ENCODE results near the gene TBCA. TPM values are rescaled to one million over a fixed set of nuclear protein-coding genes. Genes with fewer than 3 reads are reported as not detected.
"Not testable (repeated sequence)": the region's sequence is repeated elsewhere in the genome, so short reads cannot be mapped to it uniquely, and the experiment has no call there.

Gene TBCA
- total RNA-seq, 1 donor from 2014 or later, result 129 TPM

- no peak for DNase-seq (ENCODE audit: low read depth, low spot score)
Observed at GRCh38 chr5:77709993-77710685, 66.0 kb downstream of the TBCA start.

DNA sequence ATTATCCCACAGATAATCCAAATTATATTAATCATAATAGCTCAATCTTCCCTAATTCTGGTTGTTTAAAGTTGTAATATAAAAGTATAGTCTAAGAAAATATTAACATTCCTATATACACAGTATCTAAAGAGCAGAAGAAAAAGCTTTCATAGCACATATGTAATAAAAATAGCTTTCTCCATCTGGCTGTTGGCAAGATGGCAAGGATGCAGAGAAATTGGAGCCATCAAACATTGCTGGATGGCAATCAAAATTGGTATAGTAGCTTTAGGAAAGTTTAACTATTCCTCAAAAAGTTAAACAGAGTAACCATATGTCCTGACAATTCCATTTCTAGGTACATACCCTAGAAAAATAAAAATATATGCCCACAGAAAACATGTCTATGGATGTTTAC, 66.8 kb downstream of the TBCA start:
- no peak for DNase-seq (ENCODE audit: low read depth, low spot score)

GRCh38 chr5:77707791-77708190, 68.3 kb downstream of the TBCA start:
- DNase-seq (ENCODE audit: low read depth, low spot score), result no peak

GRCh38 chr5:77699569-77699968, 76.6 kb downstream of the TBCA start:
- DNase-seq (ENCODE audit: low read depth, low spot score), result not testable (repeated sequence)

- no peak for DNase-seq (ENCODE audit: low read depth, low spot score)
Observed at GRCh38 chr5:77698920-77699319, 77.2 kb downstream of the TBCA start.

DNA sequence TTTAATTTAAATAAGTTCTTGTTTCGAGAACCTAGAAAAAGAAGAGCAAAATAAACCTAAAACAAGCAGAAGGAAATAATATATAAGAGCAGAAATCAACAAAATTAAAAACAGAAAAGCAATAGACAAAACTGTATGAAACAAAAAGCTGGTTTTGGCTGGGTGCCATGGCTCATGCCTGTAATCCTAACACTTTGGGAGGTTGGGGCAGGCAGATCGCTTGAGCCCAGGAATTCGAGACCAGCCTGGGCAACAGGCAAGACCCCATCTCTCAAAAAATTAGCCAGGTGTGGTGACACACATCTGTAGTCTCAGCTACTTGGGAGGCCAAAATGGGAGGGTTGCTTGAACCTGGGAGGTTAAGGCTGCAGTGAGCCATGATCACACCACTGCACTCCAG, 78.4 kb downstream of the TBCA start:
- no peak for DNase-seq (ENCODE audit: low read depth, low spot score)

GRCh38 chr5:77696120-77696519, 80.0 kb downstream of the TBCA start:
- DNase-seq (ENCODE audit: low read depth, low spot score), result no peak

GRCh38 chr5:77693913-77694312, 82.2 kb downstream of the TBCA start:
- DNase-seq (ENCODE audit: low read depth, low spot score), result no peak

- no peak for DNase-seq (ENCODE audit: low read depth, low spot score)
Observed at GRCh38 chr5:77683171-77683732, 92.9 kb downstream of the TBCA start.

- DNase-seq (ENCODE audit: low read depth, low spot score), result no peak
Observed at GRCh38 chr5:77670526-77670925, 105.6 kb downstream of the TBCA start.

DNA sequence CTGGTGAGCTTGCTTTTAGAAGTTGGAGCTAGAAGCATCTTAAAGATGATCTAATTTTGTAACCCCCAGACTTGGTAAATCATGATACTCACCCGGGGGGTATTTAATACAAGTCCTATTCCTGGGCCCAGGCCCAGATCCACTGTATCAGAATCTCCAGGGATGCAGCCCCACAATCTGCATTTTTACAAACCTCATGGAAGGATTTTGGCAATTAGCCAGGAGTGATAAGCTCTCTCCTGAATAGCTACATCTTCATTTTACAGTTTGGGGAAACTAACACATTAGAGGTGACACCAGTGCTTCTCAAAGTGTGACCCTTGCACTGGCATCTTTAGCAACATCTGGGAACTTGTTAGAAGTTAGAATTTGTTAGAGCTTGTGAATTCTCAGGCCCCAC, 106.5 kb downstream of the TBCA start:
- no peak for DNase-seq (ENCODE audit: low read depth, low spot score)

DNA sequence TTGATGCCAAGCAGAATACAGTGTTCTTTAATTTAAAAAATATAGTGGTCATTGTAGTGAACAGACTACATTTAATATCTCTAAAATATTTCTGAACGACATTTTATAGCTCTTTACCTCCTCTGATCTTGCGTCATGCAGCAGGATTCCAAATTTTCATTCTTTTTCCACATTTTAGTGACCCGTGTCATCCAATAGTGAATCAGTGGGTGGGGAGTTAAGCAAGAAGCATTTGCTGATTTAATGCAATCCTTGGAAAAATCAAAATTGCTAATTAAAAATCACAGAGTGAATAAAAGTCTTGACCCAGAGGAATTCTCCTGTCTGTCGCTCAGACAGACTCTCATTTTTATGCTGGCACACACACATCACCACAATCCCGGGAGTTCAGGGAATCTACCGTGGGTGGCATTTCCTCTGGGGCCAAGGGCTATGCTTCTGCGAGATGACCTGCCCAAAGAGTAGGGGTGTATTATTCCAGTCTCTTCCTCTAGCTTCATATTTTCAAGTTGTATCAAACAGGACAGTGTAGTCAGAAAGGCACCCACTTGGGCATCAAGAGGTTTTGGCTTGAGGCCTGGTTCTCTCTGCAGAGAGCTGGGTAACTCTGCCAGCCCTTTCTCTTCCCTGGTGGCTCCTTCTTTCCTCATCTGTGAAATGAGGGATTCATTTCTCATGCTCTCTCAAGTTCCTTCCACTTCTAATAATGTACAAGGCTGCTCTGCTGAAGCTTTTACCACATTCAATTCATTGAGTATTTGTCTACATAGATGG, 112.9 kb downstream of the TBCA start:
- no peak for DNase-seq (ENCODE audit: low read depth, low spot score)

DNA sequence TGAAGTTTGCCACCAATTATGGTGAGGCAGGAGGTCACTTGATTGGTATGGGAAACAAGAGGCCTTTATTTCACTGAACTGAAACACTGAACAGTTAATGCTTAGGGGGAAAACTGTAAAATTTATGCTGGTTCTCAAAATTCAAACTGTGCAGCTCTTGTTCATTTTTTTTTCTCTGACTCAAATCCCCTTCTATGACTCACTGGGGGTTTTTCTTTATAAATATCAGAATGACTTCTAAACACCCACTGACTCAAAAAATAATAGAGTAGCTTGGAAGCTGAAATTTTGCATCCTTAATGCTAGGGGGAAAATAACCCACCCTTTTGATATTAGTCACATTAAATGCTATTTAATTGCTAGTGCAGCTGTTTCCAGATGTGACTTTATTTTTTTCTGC, 113.5 kb downstream of the TBCA start:
- DNase-seq (ENCODE audit: low read depth, low spot score), result no peak

- no peak for DNase-seq (ENCODE audit: low read depth, low spot score)
Observed at GRCh38 chr5:77658662-77659061, 117.5 kb downstream of the TBCA start.

DNA sequence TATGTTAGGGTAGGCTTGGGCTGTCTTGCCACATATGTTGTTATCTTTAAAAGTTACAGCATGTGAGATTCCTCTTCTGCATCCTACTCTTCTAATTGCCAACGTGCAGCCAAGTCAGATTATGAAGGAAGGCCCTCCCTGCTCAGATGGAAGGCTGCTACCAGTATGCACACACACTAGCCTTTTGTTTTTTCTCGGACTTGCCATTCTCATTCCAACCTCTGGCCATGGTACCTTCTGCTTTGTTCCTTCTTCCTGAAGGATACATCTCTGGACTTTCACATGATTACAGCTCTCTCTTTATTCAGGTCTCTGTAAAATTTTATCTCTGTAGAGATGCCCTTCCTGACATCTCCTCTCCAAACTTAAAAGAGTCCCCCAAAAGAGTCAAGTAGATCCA, 124.8 kb downstream of the TBCA start:
- no peak for DNase-seq (ENCODE audit: low read depth, low spot score)

- DNase-seq (ENCODE audit: low read depth, low spot score), result no peak
Observed at GRCh38 chr5:77650686-77651085, 125.5 kb downstream of the TBCA start.

DNA sequence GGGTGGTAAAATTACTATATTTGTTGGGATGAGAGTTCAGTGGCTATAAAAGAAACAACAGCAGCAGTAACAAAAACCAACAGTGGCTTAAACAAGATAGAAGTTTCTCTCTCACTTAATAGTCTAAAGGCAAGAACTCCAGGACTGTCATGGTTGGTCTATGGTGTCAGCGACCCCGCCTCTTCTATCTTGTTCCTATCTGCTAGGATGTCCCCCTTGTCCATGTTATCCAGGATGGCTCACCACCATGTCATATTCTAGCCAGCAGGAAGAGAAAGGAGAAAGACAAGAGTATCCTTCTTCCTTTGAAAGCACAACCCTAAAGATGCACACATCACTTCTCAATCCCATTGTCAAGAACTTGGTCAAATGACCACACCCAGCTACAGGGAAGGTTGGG, 126.4 kb downstream of the TBCA start:
- no peak for DNase-seq (ENCODE audit: low read depth, low spot score)

GRCh38 chr5:77645995-77646639, 130.0 kb downstream of the TBCA start:
- DNase-seq (ENCODE audit: low read depth, low spot score), result no peak

- DNase-seq (ENCODE audit: low read depth, low spot score), result no peak
Observed at GRCh38 chr5:77645158-77645994, 130.8 kb downstream of the TBCA start.

DNA sequence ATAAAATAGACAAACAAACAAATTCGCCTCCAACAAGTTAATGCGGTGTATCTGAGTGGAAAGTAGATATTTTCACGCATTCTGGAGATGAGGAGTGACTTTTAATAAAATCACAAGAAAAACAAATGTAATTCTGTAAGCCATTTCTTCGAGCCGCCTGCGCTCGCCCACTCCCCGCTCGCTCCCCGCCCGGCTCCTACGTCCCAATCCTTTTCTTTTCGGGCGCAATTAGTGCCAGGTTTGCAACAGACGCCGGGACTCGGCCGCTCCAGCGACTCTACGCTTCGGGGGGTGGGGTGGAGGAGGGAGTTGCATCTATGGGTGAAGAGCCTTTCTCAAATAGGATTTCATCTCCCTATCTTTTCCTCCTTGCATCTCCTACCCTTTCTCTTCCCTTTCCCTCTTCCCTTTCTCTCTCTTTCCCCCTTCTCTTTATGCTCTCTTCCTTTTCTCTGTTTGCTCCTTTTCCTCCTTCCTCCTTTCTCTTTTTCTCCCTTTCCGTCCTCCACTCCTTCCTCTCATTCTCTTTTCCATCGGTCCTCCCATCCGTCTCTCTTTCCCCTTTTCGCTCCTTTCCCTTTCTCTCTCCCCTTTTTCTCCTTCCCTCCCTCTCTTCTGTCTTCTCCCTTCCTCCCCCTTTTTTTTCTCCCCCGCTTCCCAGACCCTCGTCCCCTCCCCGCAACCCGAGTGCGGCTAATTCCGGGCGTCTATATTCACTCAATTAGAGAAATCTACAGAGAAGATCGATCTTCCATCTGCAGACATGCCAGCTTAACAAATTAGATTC, 131.6 kb downstream of the TBCA start:
- no peak for DNase-seq (ENCODE audit: low read depth, low spot score)

Data from pulmonary artery endothelial cell (primary cell).